Left lung (tissue), 10 donors: ENCODE measurements around the gene FAM151A. TPM values are rescaled to one million over a fixed set of nuclear protein-coding genes. Genes with fewer than 3 reads are reported as not detected.

Experiments used
- ATAC-seq: fragments of 200-7000 bp; cut with Tn5 transposase; one replicate; pipeline ENCODE4 v1.9.1; 2020; ENCODE audit warnings: moderate library complexity
- DNase-seq, 4 donors: peaks; one replicate each; pipeline ENCODE4 v3.0.0-alpha.2; 2013 to 2020
- H3K27ac ChIP-seq, 2 donors: fragments of 200-600 bp; sonication (generic) in 1 of 2; one replicate each; pipeline versions ENCODE4 v1.5.0 to v1.8.0; 2020 to 2021
- H3K27me3 ChIP-seq, 2 donors: fragments of 200-600 bp; sonication (generic) in 1 of 2; one replicate each; pipeline versions ENCODE4 v1.5.0 to v1.8.0; 2020 to 2021
- H3K36me3 ChIP-seq, 2 donors: fragments of 200-600 bp; sonication (generic) in 1 of 2; one replicate each; pipeline versions ENCODE4 v1.5.0 to v1.8.0; 2020 to 2021
- H3K4me1 ChIP-seq, 2 donors: fragments of 200-600 bp; one replicate each; pipeline ENCODE4 v1.8.0; 2021
- H3K4me3 ChIP-seq, 2 donors: fragments of 200-600 bp; sonication (generic) in 1 of 2; one replicate each; pipeline versions ENCODE4 v1.5.0 to v1.8.0; 2020 to 2021; ENCODE audit warnings: mild to moderate bottlenecking in 1 of 2
- H3K9me3 ChIP-seq, 2 donors: fragments of 200-600 bp; sonication (generic) in 1 of 2; one replicate each; pipeline versions ENCODE4 v1.5.0 to v1.8.0; 2020 to 2021
- intact Hi-C, 2 donors: fragments of 100-400 bp; cut with DNase I; formaldehyde crosslinking; loops; one replicate each; pipeline versions ENCODE4 v1.11.2 to v1.14.2; 2022
- polyA plus RNA-seq, 6 donors: library from polyadenylated mRNA; unstranded; fragments of 120-200 nt; gene quantifications; one replicate each; pipeline ENCODE4 v1.2.1, GENCODE V29; 2013; ENCODE audit not compliant: insufficient read length in 6 of 6
- total RNA-seq, 2 donors: library from RNA; stranded (reverse); fragmentation: NEBNext Ultra II Directional; extraction: Animal tissue kit (Norgen Biotek cat#: 25700); gene quantifications; one replicate each; pipeline ENCODE4 v1.2.1, GENCODE V29; 2021
- TF ChIP-seq, protein P1 (sequence below), 2 donors: fragments of 200-600 bp; sonication (generic) in 1 of 2; IDR thresholded peaks; one replicate each; pipeline versions ENCODE4 v1.5.0 to v1.8.0; 2021; ENCODE audit warnings: antibody characterized with exemption in 2 of 2
- donor health status: DM: no; HTN: yes; CAD: no.
- donor health status: DM: no; HTN: no; CAD: no.

Gene FAM151A
- total and polyA plus RNA-seq, 8 donors = 0.44 to 1.4 (median 0.67) TPM; not detected in 2

DNA sequence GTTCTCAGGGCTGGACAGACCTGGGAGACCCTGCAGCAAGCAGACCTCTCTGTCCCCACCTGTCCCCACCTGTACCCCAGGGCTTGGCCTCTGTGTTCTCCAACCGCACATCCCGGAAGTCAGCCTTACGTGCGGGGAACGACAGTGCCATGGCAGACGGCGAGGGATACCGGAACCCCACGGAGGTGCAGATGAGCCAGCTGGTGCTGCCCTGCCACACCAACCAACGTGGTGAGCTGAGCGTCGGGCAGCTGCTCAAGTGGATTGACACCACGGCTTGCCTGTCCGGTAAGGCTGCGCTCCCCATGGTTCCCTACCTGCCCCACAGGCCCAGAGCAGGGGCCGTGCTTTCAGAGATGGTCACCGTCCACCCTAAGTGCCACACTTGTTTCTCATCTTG is 38.8 kb downstream of the FAM151A start:
- H3K27me3 ChIP-seq = no peaks in the 10 kb centered on the region
- no peaks in the 10 kb centered on the region for H3K9me3 ChIP-seq
- intact Hi-C loops = no loop called here
- H3K36me3 ChIP-seq = no peaks in the 10 kb centered on the region
- ATAC-seq (no peak), DNase-seq (peak in 1 of 4 donors; percentile 73)
- no peak overlapping the region for H3K4me3 ChIP-seq
- H3K4me1 ChIP-seq = peaks cover 4 to 6% of the 10 kb centered on the region in 2 donors
- TF ChIP-seq, protein P1, sequence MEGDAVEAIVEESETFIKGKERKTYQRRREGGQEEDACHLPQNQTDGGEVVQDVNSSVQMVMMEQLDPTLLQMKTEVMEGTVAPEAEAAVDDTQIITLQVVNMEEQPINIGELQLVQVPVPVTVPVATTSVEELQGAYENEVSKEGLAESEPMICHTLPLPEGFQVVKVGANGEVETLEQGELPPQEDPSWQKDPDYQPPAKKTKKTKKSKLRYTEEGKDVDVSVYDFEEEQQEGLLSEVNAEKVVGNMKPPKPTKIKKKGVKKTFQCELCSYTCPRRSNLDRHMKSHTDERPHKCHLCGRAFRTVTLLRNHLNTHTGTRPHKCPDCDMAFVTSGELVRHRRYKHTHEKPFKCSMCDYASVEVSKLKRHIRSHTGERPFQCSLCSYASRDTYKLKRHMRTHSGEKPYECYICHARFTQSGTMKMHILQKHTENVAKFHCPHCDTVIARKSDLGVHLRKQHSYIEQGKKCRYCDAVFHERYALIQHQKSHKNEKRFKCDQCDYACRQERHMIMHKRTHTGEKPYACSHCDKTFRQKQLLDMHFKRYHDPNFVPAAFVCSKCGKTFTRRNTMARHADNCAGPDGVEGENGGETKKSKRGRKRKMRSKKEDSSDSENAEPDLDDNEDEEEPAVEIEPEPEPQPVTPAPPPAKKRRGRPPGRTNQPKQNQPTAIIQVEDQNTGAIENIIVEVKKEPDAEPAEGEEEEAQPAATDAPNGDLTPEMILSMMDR (IDR thresholded peaks at IDR 0.05) = no peak
- H3K27ac ChIP-seq = no peak overlapping the region

DNA sequence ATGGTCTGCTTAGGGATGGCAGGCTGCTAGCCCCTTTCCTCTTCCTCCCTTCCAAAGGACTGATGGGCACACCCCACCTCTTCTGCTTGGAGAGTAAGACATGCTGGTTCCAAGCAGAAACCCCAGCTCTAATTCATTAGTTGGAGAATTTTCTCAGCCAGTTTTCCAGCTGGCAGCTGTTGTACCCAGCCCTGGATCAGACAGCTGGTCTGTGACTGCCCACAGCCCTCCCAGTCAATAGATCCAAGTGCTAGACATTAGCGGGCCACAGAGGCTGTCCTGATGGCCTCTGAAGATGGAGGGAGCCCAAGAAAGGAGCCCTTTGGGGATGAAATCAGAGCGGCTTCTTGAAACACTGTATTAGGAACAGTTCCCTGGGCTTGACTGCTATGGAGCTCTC is 39.5 kb downstream of the FAM151A start:
- no peak overlapping the region for H3K4me3 ChIP-seq
- H3K9me3 ChIP-seq = no peaks in the 10 kb centered on the region
- H3K27ac ChIP-seq = no peak overlapping the region
- no peaks in the 10 kb centered on the region for H3K36me3 ChIP-seq
- DNase-seq = no peak
- TF ChIP-seq, protein P1 (IDR thresholded peaks at IDR 0.05) = no peak
- H3K4me1 ChIP-seq = peaks cover 4 to 6% of the 10 kb centered on the region in 2 donors
- no peaks in the 10 kb centered on the region for H3K27me3 ChIP-seq
- no peak for ATAC-seq
- intact Hi-C loops = no loop called here

DNA sequence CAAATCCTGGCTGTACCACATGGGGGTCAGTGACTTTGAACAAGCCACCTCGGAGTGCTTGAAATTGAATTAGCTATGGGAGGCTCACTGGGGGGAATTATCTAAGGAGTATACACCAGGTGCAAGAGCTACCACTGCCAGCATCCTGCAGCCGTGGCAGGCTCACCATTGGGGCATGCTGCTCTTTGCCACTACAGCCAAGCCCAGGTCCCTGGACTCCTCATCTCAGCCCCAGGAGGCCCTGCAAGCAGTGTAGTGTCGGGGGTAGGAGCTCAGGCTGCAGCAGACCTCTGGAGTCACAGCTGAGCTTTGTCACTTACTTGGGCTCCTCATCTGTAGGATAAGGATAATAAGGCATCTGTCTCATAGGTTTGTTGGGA is 40.0 kb downstream of the FAM151A start:
- ATAC-seq = no peak
- no peak overlapping the region for H3K27ac ChIP-seq
- TF ChIP-seq, protein P1 (IDR thresholded peaks at IDR 0.05) = no peak
- H3K27me3 ChIP-seq = no peaks in the 10 kb centered on the region
- peak in 1 of 4 donors; percentile 24 for DNase-seq
- H3K36me3 ChIP-seq = no peaks in the 10 kb centered on the region
- H3K9me3 ChIP-seq = no peaks in the 10 kb centered on the region
- H3K4me1 ChIP-seq = peaks cover 4 to 6% of the 10 kb centered on the region in 2 donors
- intact Hi-C loops = no loop called here
- H3K4me3 ChIP-seq = no peak overlapping the region

DNA sequence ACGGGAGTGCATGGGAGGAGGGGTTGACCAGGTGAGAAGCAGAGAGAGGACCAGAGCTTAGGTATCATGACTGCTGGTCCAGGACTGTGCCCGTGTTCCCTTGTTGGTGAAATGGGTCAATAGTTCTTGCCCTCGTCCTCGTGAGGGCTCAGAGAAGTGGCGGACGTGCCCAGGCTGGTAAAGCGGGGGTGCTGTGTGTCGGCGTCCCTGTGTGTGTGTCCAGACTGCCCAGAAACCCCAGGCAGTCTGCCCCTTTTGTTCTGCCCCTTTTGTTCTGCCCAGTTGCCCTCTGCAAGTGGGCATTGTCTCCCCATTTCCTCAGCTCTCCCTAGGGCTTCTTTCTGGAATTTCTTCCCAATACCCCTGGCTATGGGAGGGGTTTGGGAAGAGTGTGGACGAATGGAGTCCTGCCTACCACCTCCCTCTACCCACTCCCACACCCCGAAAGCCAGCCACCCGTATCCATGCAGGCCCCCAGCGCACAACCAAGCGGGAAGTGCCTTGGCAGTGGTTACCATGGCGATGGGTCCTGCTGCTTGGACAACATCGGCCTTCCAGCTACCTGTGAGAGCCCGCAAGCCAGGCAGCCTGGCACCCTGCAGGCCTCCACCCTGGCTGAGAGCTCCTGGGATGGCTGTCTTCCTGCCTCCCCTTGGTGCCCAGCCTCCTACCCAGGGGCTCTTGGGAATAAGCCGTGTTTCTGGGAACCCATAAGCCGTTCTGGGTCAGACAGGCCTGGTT is 40.6 kb downstream of the FAM151A start:
- H3K4me1 ChIP-seq = peaks cover 6 to 8% of the 10 kb centered on the region in 2 donors
- DNase-seq (peak in 2 of 4 donors; percentile 49 to 68), ATAC-seq (no peak)
- no peaks in the 10 kb centered on the region for H3K9me3 ChIP-seq
- H3K27ac ChIP-seq = no peak overlapping the region
- H3K27me3 ChIP-seq = no peaks in the 10 kb centered on the region
- no peak overlapping the region for H3K4me3 ChIP-seq
- intact Hi-C loops = no loop called here
- no peaks in the 10 kb centered on the region for H3K36me3 ChIP-seq
- TF ChIP-seq, protein P1 (IDR thresholded peaks at IDR 0.05) = no peak

DNA sequence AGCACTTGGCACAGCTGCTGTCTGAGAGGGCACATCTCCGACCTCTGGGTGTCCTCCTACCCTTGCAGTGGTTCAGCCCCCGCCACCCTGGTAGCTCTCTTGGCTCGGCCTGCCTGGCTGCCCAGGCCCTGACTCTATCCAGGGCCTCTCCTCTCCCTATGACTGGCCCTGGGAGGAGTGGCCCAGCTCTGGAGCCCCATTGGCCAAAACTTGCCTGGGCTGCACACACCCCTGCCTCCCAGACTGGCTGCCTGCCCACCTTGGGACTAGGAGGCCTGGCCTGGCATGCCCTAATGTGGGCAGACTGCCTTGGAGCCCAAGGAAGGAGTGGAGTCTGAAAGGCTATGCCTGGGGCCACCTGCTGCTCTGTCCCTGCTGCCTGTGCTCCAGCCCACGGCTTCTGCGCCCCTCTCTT is 41.7 kb downstream of the FAM151A start:
- Histone ChIP-seq H3K27ac (peak overlapping the region; percentile 35 to 45), H3K9me3 (no peaks in the 10 kb centered on the region), H3K36me3 (no peaks in the 10 kb centered on the region), H3K4me1 (peaks cover 6 to 11% of the 10 kb centered on the region in 2 donors), H3K4me3 (no peak overlapping the region), H3K27me3 (no peaks in the 10 kb centered on the region)
- intact Hi-C loops = no loop called here
- peak; percentile 97 for ATAC-seq
- TF ChIP-seq, protein P1 (IDR thresholded peaks at IDR 0.05) = no peak
- DNase-seq = peak; percentile 31 to 93 (median 86)
